Stimulated activated CD8-positive, alpha-beta memory T cell treated with anti-CD3 and anti-CD28 coated beads, Interleukin-2, amount 100 ng/mL, for 1 hour (primary cell): ENCODE measurements around the gene CYP4B1.
"Not testable (repeated sequence)": the region's sequence is repeated elsewhere in the genome, so short reads cannot be mapped to it uniquely, and the experiment has no call there.

Experiments
- DNase-seq, 2 donors: peaks; one replicate each; pipeline ENCODE4 v3.0.0-alpha.2; 2020; ENCODE audit warnings: low read depth in 2 of 2

The CYP4B1 gene

GRCh38 chr1:46798810-46799209 lies at the start of gene CYP4B1:
Gene CYP4B1, plus strand, starts transcription at chr1:46799046. Its CDS starts 36 bp downstream, at chr1:46799082.
- no peak for DNase-seq

GRCh38 chr1:46749404-46749803 lies 49.4 kb upstream of the CYP4B1 start:
- DNase-seq, result no peak

GRCh38 chr1:46749921-46750404 lies 48.9 kb upstream of the CYP4B1 start:
- no peak for DNase-seq

- DNase-seq, result no peak
Observed at GRCh38 chr1:46753985-46754384, 44.9 kb upstream of the CYP4B1 start.

GRCh38 chr1:46754707-46755106 lies 44.1 kb upstream of the CYP4B1 start:
- not testable (repeated sequence) for DNase-seq

- no peak for DNase-seq
Observed at GRCh38 chr1:46755121-46755520, 43.7 kb upstream of the CYP4B1 start.

- DNase-seq, result no peak
Observed at GRCh38 chr1:46757247-46757955, 41.4 kb upstream of the CYP4B1 start.

GRCh38 chr1:46757956-46758528 lies 40.8 kb upstream of the CYP4B1 start:
- no peak for DNase-seq

- no peak for DNase-seq
Observed at GRCh38 chr1:46760558-46761166, 38.2 kb upstream of the CYP4B1 start.

GRCh38 chr1:46761740-46762139 lies 37.1 kb upstream of the CYP4B1 start:
- no peak for DNase-seq

GRCh38 chr1:46764402-46764801 lies 34.4 kb upstream of the CYP4B1 start:
- DNase-seq, result no peak

- DNase-seq, result no peak
Observed at GRCh38 chr1:46767649-46768282, 31.1 kb upstream of the CYP4B1 start.

GRCh38 chr1:46768445-46768844 lies 30.4 kb upstream of the CYP4B1 start:
- no peak for DNase-seq

GRCh38 chr1:46769028-46769740 lies 29.7 kb upstream of the CYP4B1 start:
- DNase-seq, result no peak

GRCh38 chr1:46770541-46770940 lies 28.3 kb upstream of the CYP4B1 start:
- DNase-seq, result no peak

- DNase-seq, result no peak
Observed at GRCh38 chr1:46772571-46772970, 26.3 kb upstream of the CYP4B1 start.

- no peak for DNase-seq
Observed at GRCh38 chr1:46774297-46774696, 24.5 kb upstream of the CYP4B1 start.

- not testable (repeated sequence) for DNase-seq
Observed at GRCh38 chr1:46778456-46778855, 20.4 kb upstream of the CYP4B1 start.

- no peak for DNase-seq
Observed at GRCh38 chr1:46784666-46785065, 14.2 kb upstream of the CYP4B1 start.

GRCh38 chr1:46788634-46789033 lies 10.2 kb upstream of the CYP4B1 start:
- DNase-seq, result not testable (repeated sequence)

GRCh38 chr1:46790446-46791101 lies 8.3 kb upstream of the CYP4B1 start:
- DNase-seq, result no peak
